Measurements from ENCODE around the gene RAB8B.

RAB8B gene

GRCh38 chr15:63299943-63300575 lies 110.7 kb downstream of the RAB8B start:
- no peak for TF ChIP-seq CTCF (IDR thresholded peaks at IDR 0.05; ENCODE audit: insufficient read depth, low read depth, low read length, missing control alignments)
- no peak for DNase-seq (ENCODE audit: low read depth)
- H3K4me3 ChIP-seq (ENCODE audit: low read length) = no peak overlapping the region

GRCh38 chr15:63301088-63301487 lies 111.7 kb downstream of the RAB8B start:
- no peak overlapping the region for H3K4me3 ChIP-seq (ENCODE audit: low read length)
- no peak for TF ChIP-seq CTCF (IDR thresholded peaks at IDR 0.05; ENCODE audit: insufficient read depth, low read depth, low read length, missing control alignments)
- DNase-seq (ENCODE audit: low read depth) = no peak

- TF ChIP-seq CTCF (IDR thresholded peaks at IDR 0.05; ENCODE audit: insufficient read depth, low read depth, low read length, missing control alignments) = no peak
- peak; percentile 35 for DNase-seq (ENCODE audit: low read depth)
- no peak overlapping the region for H3K4me3 ChIP-seq (ENCODE audit: low read length)
These were observed 115.9 kb downstream of the RAB8B start for GRCh38 chr15:63305260-63305659.

GRCh38 chr15:63306492-63307073 lies 117.2 kb downstream of the RAB8B start:
- DNase-seq (ENCODE audit: low read depth) = no peak
- TF ChIP-seq CTCF (IDR thresholded peaks at IDR 0.05; ENCODE audit: insufficient read depth, low read depth, low read length, missing control alignments) = no peak
- H3K4me3 ChIP-seq (ENCODE audit: low read length) = no peak overlapping the region

- no peak overlapping the region for H3K4me3 ChIP-seq (ENCODE audit: low read length)
- TF ChIP-seq CTCF (IDR thresholded peaks at IDR 0.05; ENCODE audit: insufficient read depth, low read depth, low read length, missing control alignments) = no peak
These were observed 119.1 kb downstream of the RAB8B start for GRCh38 chr15:63308491-63308890.

GRCh38 chr15:63308947-63309346 lies 119.5 kb downstream of the RAB8B start:
- H3K4me3 ChIP-seq (ENCODE audit: low read length) = no peak overlapping the region
- peak; percentile 26 for DNase-seq (ENCODE audit: low read depth)
- no peak for TF ChIP-seq CTCF (IDR thresholded peaks at IDR 0.05; ENCODE audit: insufficient read depth, low read depth, low read length, missing control alignments)

More at GRCh38 chr15:63308491-63308890, 119.1 kb downstream of the RAB8B start:
- no peak for DNase-seq (ENCODE audit: low read depth)

- H3K4me3 ChIP-seq (ENCODE audit: low read length) = no peak overlapping the region
- DNase-seq (ENCODE audit: low read depth) = no peak
- no peak for TF ChIP-seq CTCF (IDR thresholded peaks at IDR 0.05; ENCODE audit: insufficient read depth, low read depth, low read length, missing control alignments)
These were observed 121.2 kb downstream of the RAB8B start for GRCh38 chr15:63310646-63311045.

Data from epithelial cell of esophagus (primary cell).